Iris pigment epithelial cell (primary cell): Measurements from ENCODE around the gene PRKAR2B.
A peak's percentile ranks its signal among the peaks of the same experiment; 100 is the strongest.
"Not testable (repeated sequence)": the region's sequence is repeated elsewhere in the genome, so short reads cannot be mapped to it uniquely, and the experiment has no call there.

Source experiments
- DNase-seq: peaks from one replicate; pipeline ENCODE4 v3.0.0-alpha.2; 2011; ENCODE audit warnings: low read depth

PRKAR2B gene

GRCh38 chr7:107078517-107078966 is 34.0 kb downstream of the PRKAR2B start:
- peak; percentile 89 for DNase-seq

- no peak for DNase-seq
These were observed 34.9 kb downstream of the PRKAR2B start for GRCh38 chr7:107079212-107079940.

DNA sequence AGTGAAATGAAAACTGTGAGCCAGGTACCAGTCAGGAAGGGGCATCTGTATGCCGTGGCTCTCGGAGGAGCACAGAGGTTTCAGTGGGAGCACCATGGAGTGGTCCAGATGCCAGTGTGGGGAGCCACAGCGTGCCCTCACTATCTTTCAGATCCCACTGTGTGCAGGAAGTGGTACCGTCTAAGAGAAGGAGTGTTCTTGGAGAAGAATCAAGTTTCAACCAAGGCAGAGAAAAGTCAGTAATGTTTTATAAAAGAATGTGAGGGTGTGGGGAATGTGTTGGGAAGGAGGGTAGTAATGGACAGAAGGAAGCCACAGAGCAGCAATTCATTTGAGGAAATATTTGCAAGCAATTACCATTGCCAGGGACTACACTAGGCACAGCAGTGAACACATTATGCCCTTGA is 35.6 kb downstream of the PRKAR2B start:
- no peak for DNase-seq

DNA sequence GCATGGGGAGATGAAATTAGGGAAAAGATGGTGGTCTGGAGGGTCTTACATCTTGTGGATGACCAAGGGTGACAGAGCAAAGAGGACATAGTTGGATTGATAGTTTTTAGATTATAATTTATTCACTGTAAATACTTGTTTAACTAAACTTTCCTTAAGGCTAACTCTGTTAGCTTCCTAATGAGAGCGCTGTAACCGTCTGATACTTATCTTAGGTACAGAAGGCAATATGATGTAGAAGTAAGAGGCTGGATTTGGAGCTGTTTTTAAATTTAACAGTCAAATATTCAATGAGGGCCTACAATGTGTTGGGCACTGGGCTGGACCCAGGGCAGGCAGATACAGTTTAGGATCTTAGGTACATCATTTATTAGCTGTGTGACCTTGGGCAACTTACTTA is 36.0 kb downstream of the PRKAR2B start:
- no peak for DNase-seq

- no peak for DNase-seq
These were observed 40.7 kb downstream of the PRKAR2B start for GRCh38 chr7:107085180-107085579.

- DNase-seq = no peak
These were observed 45.1 kb downstream of the PRKAR2B start for GRCh38 chr7:107089627-107090026.

DNA sequence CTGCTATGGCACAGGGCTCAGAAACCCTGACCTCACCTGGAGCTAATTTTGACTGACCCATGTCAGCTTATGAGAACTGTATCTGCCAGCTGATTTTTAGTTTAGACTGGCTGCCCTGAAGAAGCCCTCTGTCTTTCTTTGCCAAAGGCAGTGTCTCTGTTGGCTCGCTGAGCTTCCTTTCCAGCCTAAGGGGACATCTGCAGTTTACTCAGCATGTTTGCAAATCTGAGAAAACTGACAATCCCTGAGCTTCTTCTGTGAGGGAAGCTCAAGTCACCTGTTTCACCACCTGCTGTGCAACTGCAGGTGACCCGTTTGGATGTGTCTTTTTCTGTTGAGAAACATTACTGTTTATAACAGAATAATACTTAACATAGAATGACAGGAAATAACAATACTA is 46.0 kb downstream of the PRKAR2B start:
- DNase-seq = no peak

DNA sequence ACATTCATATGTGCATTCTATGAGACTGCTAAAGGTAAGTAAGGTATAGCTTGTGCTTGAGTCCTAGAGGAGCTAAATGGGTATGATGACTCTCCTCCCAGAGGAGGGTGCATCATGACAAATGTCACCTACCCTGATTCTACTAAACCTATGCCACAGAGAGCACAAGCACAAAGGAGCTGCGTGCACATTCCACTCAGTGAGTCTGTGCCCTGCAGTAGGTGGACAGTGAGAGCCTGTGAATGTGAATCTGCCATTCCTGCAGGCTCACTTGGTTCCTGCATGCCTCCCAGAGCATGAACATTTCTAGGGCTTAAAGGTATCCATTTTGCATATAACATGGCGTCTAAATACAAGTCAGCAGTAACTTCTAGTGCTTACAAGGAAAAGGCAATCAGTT is 46.8 kb downstream of the PRKAR2B start:
- DNase-seq = no peak

DNA sequence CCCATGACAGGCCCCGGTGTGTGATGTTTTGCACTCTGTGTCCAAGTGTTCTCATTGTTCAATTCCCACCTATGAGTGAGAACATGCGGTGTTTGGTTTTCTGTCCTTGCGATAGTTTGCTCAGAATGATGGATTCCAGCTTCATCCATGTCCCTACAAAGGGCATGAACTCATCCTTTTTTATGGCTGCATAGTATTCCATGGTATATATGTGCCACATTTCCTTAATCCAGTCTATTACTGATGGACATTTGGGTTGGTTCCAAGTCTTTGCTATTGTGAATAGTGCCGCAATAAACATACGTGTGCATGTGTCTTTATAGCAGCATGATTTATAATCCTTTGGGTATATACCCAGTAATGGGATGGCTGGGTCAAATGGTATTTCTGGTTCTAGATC is 49.2 kb downstream of the PRKAR2B start:
- DNase-seq = not testable (repeated sequence)

- DNase-seq = not testable (repeated sequence)
These were observed 54.6 kb downstream of the PRKAR2B start for GRCh38 chr7:107099154-107099553.

GRCh38 chr7:107100824-107101223 is 56.3 kb downstream of the PRKAR2B start:
- DNase-seq = no peak

GRCh38 chr7:107103369-107103768 is 58.9 kb downstream of the PRKAR2B start:
- DNase-seq = peak; percentile 59

DNA sequence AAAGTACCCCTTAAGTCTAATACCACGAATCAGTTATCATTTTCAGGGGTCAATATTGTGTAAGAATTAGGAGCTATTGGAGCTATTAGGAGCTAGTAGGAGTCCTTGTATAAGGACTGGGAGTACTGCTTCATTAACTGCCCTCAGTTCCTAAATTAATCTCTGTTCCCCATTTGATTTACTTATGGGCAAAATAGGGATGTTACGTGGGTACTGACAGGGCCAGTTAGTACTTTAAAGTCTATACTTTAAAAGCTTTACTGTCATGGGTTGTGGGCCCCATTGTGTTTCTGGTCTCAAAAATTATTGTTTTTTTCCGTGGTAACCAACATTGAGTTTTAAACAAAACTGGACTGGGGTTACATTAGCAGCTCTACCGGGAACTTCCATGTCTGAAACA is 60.3 kb downstream of the PRKAR2B start:
- no peak for DNase-seq

DNA sequence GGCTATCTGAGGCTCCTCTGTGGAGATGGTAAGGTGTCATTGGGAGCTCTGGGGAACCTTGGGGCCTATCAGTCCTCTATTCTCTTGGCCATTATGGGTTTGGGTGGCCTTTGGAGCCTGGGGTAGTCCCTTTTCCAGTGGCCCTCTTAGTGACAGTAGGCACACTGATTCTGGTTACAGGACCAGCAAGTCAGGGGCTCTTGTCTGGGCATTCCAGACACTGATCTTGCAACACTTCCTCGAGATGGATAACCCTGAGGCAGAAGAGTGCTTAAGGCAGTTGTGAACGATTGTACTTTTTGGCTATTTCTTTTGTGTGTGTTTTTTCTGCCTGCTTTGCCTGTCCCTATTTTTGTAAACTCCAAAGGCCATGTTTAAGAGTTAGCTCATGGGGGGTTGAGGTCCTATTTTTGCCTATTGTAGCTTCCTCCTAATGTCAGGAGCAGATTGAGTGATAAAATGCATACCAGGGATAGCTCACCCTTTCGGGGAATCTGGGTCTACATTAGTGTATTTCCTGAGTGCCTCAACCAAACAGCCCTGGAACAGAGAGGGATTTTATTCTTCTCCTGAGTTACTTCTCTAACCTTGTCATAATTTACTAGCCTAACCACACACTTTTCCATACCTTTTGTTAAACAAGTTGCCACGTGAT is 61.2 kb downstream of the PRKAR2B start:
- peak; percentile 23 for DNase-seq

DNA sequence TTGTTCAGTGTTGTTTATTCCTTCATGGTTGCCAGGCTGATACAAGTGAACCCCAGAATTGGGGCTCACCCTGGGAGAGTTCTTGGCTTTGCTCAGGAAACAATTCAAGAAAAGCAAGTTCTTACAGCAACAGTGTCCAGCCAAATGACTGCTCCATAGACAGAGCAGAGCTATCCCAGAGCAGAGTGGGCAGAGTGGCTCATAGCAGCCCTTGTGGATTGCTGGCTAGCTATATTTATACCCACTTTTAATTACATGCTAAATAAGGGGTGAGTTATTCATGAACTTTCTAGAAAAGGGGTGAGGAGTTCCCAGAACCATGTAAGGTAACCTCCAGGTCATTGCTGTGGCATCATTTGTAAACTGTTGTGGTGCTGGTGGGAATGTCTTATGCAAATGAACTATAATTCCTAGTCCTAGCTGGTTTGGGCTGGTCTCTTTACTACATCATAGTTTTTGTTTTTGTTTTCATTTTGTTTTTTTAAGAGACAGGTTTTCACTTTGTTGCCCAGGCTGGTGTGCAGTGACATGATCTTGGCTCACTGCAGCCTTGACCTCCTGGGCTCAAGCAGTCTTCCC is 64.4 kb downstream of the PRKAR2B start:
- peak; percentile 7 for DNase-seq

DNA sequence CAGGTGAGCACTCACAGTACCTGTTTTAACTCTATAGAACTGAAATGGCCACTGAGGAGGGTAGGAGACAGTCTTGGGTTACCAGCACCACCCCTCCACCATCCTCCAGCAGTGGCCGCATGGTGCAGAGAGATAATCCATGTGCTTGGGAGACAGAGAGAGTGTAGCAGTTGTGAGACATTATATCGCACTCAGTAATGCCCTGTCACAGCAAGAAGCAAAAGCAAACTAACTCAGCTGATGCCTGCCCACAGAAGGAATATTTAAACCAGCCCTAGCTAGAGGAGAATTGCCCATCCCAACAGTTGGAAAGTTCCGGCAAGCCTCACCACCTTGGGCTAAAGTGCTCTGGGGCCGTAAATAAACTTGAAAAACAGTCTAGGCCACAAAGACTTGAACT is 65.5 kb downstream of the PRKAR2B start:
- no peak for DNase-seq

GRCh38 chr7:107111196-107111595 is 66.7 kb downstream of the PRKAR2B start:
- no peak for DNase-seq

GRCh38 chr7:107113866-107114265 is 69.4 kb downstream of the PRKAR2B start:
- no peak for DNase-seq

GRCh38 chr7:107115114-107115513 is 70.6 kb downstream of the PRKAR2B start:
- DNase-seq = no peak

DNA sequence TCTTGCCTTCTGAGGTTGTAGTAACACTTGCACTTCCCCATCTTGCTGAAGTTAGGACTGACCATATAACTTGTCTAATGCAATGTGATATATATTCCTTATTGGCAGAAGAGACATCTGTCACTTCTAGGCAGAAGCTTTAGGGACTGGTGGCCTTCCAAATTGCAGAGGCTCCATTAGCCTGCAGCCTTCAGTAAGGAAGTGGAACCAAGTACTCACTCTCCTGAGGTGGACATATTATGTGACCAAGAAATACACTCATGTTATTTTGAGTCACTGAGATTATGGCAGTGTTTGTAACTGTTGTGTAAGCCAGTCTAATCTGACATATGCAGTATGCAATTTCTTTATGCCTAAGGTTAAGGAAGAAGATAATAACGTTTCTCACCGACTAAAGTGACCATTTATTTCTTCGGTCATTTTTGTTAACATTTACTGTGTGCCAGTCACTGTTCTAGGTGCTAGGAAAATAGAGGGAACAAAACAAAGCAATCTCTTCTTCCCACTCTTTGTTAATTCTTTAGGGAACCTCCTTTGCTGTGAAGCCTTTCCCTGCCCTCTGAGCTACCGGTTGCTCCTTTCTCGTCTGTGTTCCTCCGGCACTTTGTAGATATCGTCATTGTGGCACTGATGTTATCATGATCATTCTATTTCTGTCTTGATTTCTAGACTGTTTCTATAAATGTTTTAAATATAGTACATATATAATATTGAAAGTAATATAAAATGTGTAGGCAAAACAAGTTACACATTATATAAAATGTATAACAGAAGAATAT is 71.4 kb downstream of the PRKAR2B start:
- DNase-seq = no peak

- DNase-seq = peak; percentile 37
These were observed 73.8 kb downstream of the PRKAR2B start for GRCh38 chr7:107118109-107118900.
